ENCODE measurements around the gene RABEP1.

Gene RABEP1

GRCh38 chr17:5379351-5380107, 97.4 kb downstream of the RABEP1 start:
- DNase-seq (ENCODE audit: low read depth) = no peak
- H3K4me3 ChIP-seq (ENCODE audit: low read depth, low read length) = no peak overlapping the region
- TF ChIP-seq, protein P1, sequence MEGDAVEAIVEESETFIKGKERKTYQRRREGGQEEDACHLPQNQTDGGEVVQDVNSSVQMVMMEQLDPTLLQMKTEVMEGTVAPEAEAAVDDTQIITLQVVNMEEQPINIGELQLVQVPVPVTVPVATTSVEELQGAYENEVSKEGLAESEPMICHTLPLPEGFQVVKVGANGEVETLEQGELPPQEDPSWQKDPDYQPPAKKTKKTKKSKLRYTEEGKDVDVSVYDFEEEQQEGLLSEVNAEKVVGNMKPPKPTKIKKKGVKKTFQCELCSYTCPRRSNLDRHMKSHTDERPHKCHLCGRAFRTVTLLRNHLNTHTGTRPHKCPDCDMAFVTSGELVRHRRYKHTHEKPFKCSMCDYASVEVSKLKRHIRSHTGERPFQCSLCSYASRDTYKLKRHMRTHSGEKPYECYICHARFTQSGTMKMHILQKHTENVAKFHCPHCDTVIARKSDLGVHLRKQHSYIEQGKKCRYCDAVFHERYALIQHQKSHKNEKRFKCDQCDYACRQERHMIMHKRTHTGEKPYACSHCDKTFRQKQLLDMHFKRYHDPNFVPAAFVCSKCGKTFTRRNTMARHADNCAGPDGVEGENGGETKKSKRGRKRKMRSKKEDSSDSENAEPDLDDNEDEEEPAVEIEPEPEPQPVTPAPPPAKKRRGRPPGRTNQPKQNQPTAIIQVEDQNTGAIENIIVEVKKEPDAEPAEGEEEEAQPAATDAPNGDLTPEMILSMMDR (IDR thresholded peaks at IDR 0.05; ENCODE audit: low read depth, low read length, missing control alignments) = no peak

DNA sequence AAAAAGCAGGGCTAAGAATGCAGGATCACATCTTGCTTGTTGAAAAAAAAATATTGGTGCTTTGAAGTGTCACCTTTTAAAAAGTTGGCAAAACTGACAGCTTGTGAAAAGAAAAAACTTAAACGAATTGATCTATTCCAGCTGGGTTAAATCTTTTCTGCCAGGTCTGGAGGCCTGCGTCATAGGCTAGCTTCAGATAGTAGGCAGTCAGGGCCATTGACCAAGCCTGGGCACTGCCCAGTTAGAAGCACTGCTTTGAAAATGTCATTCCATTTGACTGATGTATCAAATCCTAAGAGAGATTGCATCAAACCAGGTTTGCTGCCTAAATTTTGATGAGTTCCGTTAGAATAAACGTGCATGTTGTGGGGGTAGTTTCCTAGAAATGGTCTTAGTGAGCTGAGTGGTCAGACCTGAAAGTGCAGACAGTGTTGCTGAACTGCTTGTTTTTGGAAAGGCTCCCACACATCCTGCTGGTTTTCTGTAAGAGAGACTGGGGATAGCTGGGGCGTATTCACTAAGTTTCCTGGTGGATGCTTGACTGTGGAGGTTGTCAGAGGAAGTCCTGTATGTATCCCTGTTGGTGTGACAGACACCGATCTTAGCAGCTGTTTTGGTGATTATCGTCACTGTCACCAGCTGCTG, 98.5 kb downstream of the RABEP1 start:
- DNase-seq (ENCODE audit: low read depth) = no peak
- TF ChIP-seq, protein P1 (IDR thresholded peaks at IDR 0.05; ENCODE audit: low read depth, low read length, missing control alignments) = no peak
- no peak overlapping the region for H3K4me3 ChIP-seq (ENCODE audit: low read depth, low read length)

DNA sequence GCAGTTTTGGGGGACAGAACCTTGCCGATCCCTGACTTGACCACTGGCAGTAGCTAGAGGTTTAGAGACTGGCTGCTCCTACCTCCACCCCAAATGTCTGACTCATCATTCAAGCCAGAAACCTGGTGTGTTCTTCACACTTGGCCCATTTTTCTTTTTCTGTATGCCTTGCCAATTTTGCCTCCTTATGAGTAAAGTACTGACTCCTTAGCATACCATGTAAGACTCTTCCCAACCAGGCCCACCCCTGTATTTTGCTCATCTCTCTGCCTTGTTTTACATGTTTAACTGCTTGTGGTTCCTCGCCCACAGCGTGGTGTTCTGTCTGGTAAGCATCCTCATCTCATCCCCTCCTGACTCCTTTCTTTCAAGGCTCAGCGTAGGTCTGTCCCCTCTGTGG, 99.5 kb downstream of the RABEP1 start:
- TF ChIP-seq, protein P1 (IDR thresholded peaks at IDR 0.05; ENCODE audit: low read depth, low read length, missing control alignments) = no peak
- no peak for DNase-seq (ENCODE audit: low read depth)
- H3K4me3 ChIP-seq (ENCODE audit: low read depth, low read length) = no peak overlapping the region

DNA sequence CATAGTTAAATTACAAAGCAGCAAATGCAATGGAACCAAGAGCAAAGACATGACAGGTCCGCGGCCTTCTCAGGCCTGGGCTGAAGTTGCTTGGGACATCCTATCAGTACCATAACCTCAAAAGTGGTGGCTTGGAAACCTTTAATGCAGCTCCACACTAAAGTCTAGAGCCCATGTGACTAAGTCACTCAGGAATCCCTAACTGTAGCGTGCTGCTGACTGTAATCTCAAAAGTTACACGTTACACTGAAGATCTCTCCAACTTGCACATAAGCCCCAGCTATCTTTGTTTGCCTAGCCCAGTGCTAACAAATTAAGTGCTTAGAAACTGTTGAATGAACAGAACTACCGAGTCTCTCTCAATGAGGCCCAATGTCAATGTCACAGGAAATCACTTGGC, 109.6 kb downstream of the RABEP1 start:
- TF ChIP-seq, protein P1 (IDR thresholded peaks at IDR 0.05; ENCODE audit: low read depth, low read length, missing control alignments) = no peak
- no peak overlapping the region for H3K4me3 ChIP-seq (ENCODE audit: low read depth, low read length)
- no peak for DNase-seq (ENCODE audit: low read depth)

GRCh38 chr17:5396612-5397011, 114.5 kb downstream of the RABEP1 start:
- no peak overlapping the region for H3K4me3 ChIP-seq (ENCODE audit: low read depth, low read length)
- TF ChIP-seq, protein P1 (IDR thresholded peaks at IDR 0.05; ENCODE audit: low read depth, low read length, missing control alignments) = no peak
- no peak for DNase-seq (ENCODE audit: low read depth)

GRCh38 chr17:5399767-5400166, 117.7 kb downstream of the RABEP1 start:
- TF ChIP-seq, protein P1 (IDR thresholded peaks at IDR 0.05; ENCODE audit: low read depth, low read length, missing control alignments) = no peak
- H3K4me3 ChIP-seq (ENCODE audit: low read depth, low read length) = no peak overlapping the region
- no peak for DNase-seq (ENCODE audit: low read depth)

Measured in GM12864 (cell line).